ENCODE results near the gene SH2D3A. TPM values are rescaled to one million over a fixed set of nuclear protein-coding genes. Genes with fewer than 3 reads are reported as not detected.

Gene SH2D3A
- polyA plus RNA-seq, 1 donor (not counting 4 experiments of a cell fraction or from before 2014, with no cell fraction given) = 24.9 TPM

DNA sequence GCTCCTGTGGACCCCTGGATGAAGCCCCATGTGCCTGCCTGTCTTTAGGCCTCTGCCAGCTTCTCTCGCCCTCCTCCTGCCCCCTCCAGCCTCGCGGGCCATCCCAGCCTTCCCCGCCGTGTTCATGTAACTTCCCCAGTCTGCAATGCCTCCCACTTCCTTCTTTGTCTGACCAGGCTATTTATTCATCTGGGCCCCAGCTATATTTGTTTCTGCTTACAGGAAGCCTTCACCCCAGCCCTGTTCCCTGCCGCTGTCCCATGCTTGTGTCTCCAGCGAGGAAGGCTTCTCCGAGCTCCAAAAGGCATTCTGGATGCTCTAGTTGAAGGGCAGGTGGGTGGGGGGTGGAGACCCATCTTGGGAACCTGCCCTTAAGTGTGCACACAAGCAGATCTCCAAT lies 38.9 kb downstream of the SH2D3A start:
- DNase-seq (ENCODE audit: low read depth, low spot score) (no peak), FAIRE-seq (no peak)
- H3K9ac ChIP-seq (ENCODE audit: control insufficient read depth, extremely low read depth, insufficient read depth, low read length) = no peak overlapping the region
- no peaks in the 10 kb centered on the region for H4K20me1 ChIP-seq (ENCODE audit: control insufficient read depth, extremely low read depth, insufficient read depth, low read length)
- H3K27me3 ChIP-seq (ENCODE audit: control insufficient read depth, extremely low read depth, insufficient read depth, low read length) = no peaks in the 10 kb centered on the region
- H3K9me3 ChIP-seq (ENCODE audit: control insufficient read depth, low read depth, low read length) = no peaks in the 10 kb centered on the region
- no peaks in the 10 kb centered on the region for H3K79me2 ChIP-seq (ENCODE audit: control insufficient read depth, insufficient read depth, low read length)
- no peaks in the 10 kb centered on the region for H3K9me1 ChIP-seq (ENCODE audit: control insufficient read depth, extremely low read depth, insufficient read depth, low read length)
- no peak overlapping the region for H3K27ac ChIP-seq (ENCODE audit: control insufficient read depth, insufficient read depth, low read length)
- peaks cover 8 to 18% of the 10 kb centered on the region in 2 experiments for H3K36me3 ChIP-seq (ENCODE audit: control insufficient read depth in 2 of 2, extremely low read depth in 1 of 2, insufficient read depth in 2 of 2, low read length in 2 of 2)
- no peak overlapping the region for H2AFZ ChIP-seq (ENCODE audit: control insufficient read depth, low read length)
- no peak for TF ChIP-seq EZH2 (IDR thresholded peaks at IDR 0.05; ENCODE audit: low read length)
- TF ChIP-seq, protein P1, sequence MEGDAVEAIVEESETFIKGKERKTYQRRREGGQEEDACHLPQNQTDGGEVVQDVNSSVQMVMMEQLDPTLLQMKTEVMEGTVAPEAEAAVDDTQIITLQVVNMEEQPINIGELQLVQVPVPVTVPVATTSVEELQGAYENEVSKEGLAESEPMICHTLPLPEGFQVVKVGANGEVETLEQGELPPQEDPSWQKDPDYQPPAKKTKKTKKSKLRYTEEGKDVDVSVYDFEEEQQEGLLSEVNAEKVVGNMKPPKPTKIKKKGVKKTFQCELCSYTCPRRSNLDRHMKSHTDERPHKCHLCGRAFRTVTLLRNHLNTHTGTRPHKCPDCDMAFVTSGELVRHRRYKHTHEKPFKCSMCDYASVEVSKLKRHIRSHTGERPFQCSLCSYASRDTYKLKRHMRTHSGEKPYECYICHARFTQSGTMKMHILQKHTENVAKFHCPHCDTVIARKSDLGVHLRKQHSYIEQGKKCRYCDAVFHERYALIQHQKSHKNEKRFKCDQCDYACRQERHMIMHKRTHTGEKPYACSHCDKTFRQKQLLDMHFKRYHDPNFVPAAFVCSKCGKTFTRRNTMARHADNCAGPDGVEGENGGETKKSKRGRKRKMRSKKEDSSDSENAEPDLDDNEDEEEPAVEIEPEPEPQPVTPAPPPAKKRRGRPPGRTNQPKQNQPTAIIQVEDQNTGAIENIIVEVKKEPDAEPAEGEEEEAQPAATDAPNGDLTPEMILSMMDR (optimal IDR thresholded peaks at IDR 0.05 in 1 of 3, IDR thresholded peaks at IDR 0.05 in 1 of 3, conservative IDR thresholded peaks at IDR 0.05 in 1 of 3; ENCODE audit: extremely low read depth in 1 of 3, insufficient read depth in 2 of 3, low read length in 3 of 3) = no peak
- no peaks in the 10 kb centered on the region for H3K4me1 ChIP-seq (ENCODE audit: control insufficient read depth, extremely low read depth, insufficient read depth, low read length)
- dilution Hi-C loops (cut with MboI; ENCODE audit: extremely low pct_ligation_motif_present, low sequenced_read_pairs) = no loop called here
- no peak overlapping the region for H3K4me2 ChIP-seq (ENCODE audit: control insufficient read depth, extremely low read depth, insufficient read depth, low read depth, low read length)
- no peak overlapping the region for H3K4me3 ChIP-seq (ENCODE audit: control insufficient read depth in 2 of 3, extremely low read depth in 1 of 3, insufficient read depth in 2 of 3, low read depth in 1 of 3, low read length in 3 of 3)

DNA sequence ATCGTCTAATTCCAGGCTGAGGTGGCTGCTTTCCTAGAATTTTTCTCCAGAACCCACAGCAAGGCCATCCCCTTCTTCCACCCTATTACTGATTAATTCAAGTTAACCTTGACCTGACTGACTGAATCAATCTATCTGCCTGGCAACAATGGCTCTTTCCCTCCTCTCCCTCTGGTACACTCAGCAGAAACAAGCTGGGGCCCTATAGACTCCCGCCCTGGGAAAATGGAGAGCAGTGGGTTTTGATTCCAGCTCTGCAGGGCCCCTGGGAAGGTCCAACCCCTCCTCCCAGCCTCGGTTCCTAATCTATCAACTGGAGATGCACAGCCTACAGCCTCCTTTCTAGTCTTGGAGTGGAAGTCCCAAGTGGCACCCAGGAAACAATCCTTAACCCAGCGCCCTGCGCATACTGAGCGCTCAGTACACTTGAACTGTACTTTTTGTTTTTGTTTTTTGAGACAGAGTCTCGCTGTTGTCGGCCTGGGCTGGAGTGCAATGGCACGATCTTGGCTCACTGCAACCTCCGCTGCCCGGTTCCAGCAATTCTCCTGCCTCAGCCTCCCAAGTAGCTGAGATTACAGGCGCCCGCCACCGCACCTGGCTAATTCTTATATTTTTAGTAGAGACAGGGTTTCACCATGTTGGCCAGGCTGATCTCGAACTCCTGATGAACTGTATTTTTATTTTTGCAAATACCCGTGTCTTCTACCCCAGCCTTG lies 41.6 kb downstream of the SH2D3A start:
- H3K9me1 ChIP-seq (ENCODE audit: control insufficient read depth, extremely low read depth, insufficient read depth, low read length) = no peaks in the 10 kb centered on the region
- TF ChIP-seq EZH2 (IDR thresholded peaks at IDR 0.05; ENCODE audit: low read length) = no peak
- TF ChIP-seq, protein P1 (optimal IDR thresholded peaks at IDR 0.05 in 1 of 3, IDR thresholded peaks at IDR 0.05 in 1 of 3, conservative IDR thresholded peaks at IDR 0.05 in 1 of 3; ENCODE audit: extremely low read depth in 1 of 3, insufficient read depth in 2 of 3, low read length in 3 of 3) = no peak
- no peak overlapping the region for H3K9ac ChIP-seq (ENCODE audit: control insufficient read depth, extremely low read depth, insufficient read depth, low read length)
- no peak overlapping the region for H3K4me3 ChIP-seq (ENCODE audit: control insufficient read depth in 2 of 3, extremely low read depth in 1 of 3, insufficient read depth in 2 of 3, low read depth in 1 of 3, low read length in 3 of 3)
- no peaks in the 10 kb centered on the region for H3K79me2 ChIP-seq (ENCODE audit: control insufficient read depth, insufficient read depth, low read length)
- DNase-seq (ENCODE audit: low read depth, low spot score) (no peak), FAIRE-seq (no peak)
- H2AFZ ChIP-seq (ENCODE audit: control insufficient read depth, low read length) = no peak overlapping the region
- H3K27me3 ChIP-seq (ENCODE audit: control insufficient read depth, extremely low read depth, insufficient read depth, low read length) = no peaks in the 10 kb centered on the region
- peaks cover 0 to 6% of the 10 kb centered on the region in 2 experiments for H3K36me3 ChIP-seq (ENCODE audit: control insufficient read depth in 2 of 2, extremely low read depth in 1 of 2, insufficient read depth in 2 of 2, low read length in 2 of 2)
- dilution Hi-C loops (cut with MboI; ENCODE audit: extremely low pct_ligation_motif_present, low sequenced_read_pairs) = no loop called here
- peaks cover 6% of the 10 kb centered on the region for H3K4me1 ChIP-seq (ENCODE audit: control insufficient read depth, extremely low read depth, insufficient read depth, low read length)
- no peak overlapping the region for H3K4me2 ChIP-seq (ENCODE audit: control insufficient read depth, extremely low read depth, insufficient read depth, low read depth, low read length)
- H4K20me1 ChIP-seq (ENCODE audit: control insufficient read depth, extremely low read depth, insufficient read depth, low read length) = no peaks in the 10 kb centered on the region
- H3K27ac ChIP-seq (ENCODE audit: control insufficient read depth, insufficient read depth, low read length) = no peak overlapping the region
- no peaks in the 10 kb centered on the region for H3K9me3 ChIP-seq (ENCODE audit: control insufficient read depth, low read depth, low read length)
